ENCODE measurements around the gene SYNDIG1.
A peak's percentile ranks its signal among the peaks of the same experiment; 100 is the strongest.

Gene SYNDIG1

GRCh38 chr20:24662752-24663365 is 193.4 kb downstream of the SYNDIG1 start:
- Histone ChIP-seq H4K20me1 (no peaks in the 10 kb centered on the region), H3K27ac (peak overlapping the region; percentile 43; the same call in 1 of the 2 replicates), H3K4me3 (peak overlapping the region; percentile 22; the same call in 1 of the 2 replicates), H3K27me3 (no peaks in the 10 kb centered on the region), H3K9ac (peak overlapping the region; percentile 39; the same call in 1 of the 2 replicates), H3K4me2 (peak overlapping the region; percentile 87), H3K36me3 (no peaks in the 10 kb centered on the region), H3K9me3 (no peaks in the 10 kb centered on the region), H3K4me1 (peaks cover 68% of the 10 kb centered on the region)
- no peak for TF ChIP-seq Cebpa-rat (IDR thresholded peaks at IDR 0.05)

GRCh38 chr20:24663496-24663895 is 194.1 kb downstream of the SYNDIG1 start:
- H3K4me3 ChIP-seq = no peak overlapping the region
- H3K9ac ChIP-seq = no peak overlapping the region; the same call in 1 of the 2 replicates
- H3K27me3 ChIP-seq = no peaks in the 10 kb centered on the region
- no peaks in the 10 kb centered on the region for H4K20me1 ChIP-seq
- H3K4me1 ChIP-seq = peaks cover 62% of the 10 kb centered on the region
- no peak overlapping the region for H3K27ac ChIP-seq
- H3K9me3 ChIP-seq = no peaks in the 10 kb centered on the region
- no peaks in the 10 kb centered on the region for H3K36me3 ChIP-seq
- TF ChIP-seq Cebpa-rat (IDR thresholded peaks at IDR 0.05) = no peak
- H3K4me2 ChIP-seq = peak overlapping the region; percentile 87

GRCh38 chr20:24664266-24664986 is 195.0 kb downstream of the SYNDIG1 start:
- Histone ChIP-seq H3K9me3 (no peaks in the 10 kb centered on the region), H3K36me3 (no peaks in the 10 kb centered on the region), H3K4me3 (no peak overlapping the region), H4K20me1 (no peaks in the 10 kb centered on the region), H3K27ac (no peak overlapping the region), H3K4me1 (peaks cover 52% of the 10 kb centered on the region), H3K9ac (no peak overlapping the region), H3K4me2 (peak overlapping the region; percentile 87), H3K27me3 (no peaks in the 10 kb centered on the region)
- no peak for TF ChIP-seq Cebpa-rat (IDR thresholded peaks at IDR 0.05)

- Histone ChIP-seq H3K9me3 (no peaks in the 10 kb centered on the region), H3K9ac (no peak overlapping the region), H4K20me1 (no peaks in the 10 kb centered on the region), H3K36me3 (no peaks in the 10 kb centered on the region), H3K4me2 (peak overlapping the region; percentile 87), H3K4me1 (peaks cover 48% of the 10 kb centered on the region), H3K27ac (no peak overlapping the region), H3K27me3 (no peaks in the 10 kb centered on the region), H3K4me3 (no peak overlapping the region)
- TF ChIP-seq Cebpa-rat (IDR thresholded peaks at IDR 0.05) = no peak
These were observed 195.8 kb downstream of the SYNDIG1 start for GRCh38 chr20:24665196-24665595.

GRCh38 chr20:24665741-24666191 is 196.3 kb downstream of the SYNDIG1 start:
- no peaks in the 10 kb centered on the region for H4K20me1 ChIP-seq
- H3K4me3 ChIP-seq = no peak overlapping the region
- no peak for TF ChIP-seq Cebpa-rat (IDR thresholded peaks at IDR 0.05)
- H3K9ac ChIP-seq = no peak overlapping the region
- no peaks in the 10 kb centered on the region for H3K9me3 ChIP-seq
- H3K27me3 ChIP-seq = no peaks in the 10 kb centered on the region
- H3K36me3 ChIP-seq = no peaks in the 10 kb centered on the region
- H3K4me1 ChIP-seq = peaks cover 43% of the 10 kb centered on the region
- no peak overlapping the region for H3K27ac ChIP-seq
- 0 out of 2 replicates have a peak overlapping the region, but pooled peaks have one; percentile 87 for H3K4me2 ChIP-seq

GRCh38 chr20:24667689-24668383 is 198.4 kb downstream of the SYNDIG1 start:
- H3K9me3 ChIP-seq = no peaks in the 10 kb centered on the region
- no peak overlapping the region for H3K4me2 ChIP-seq
- H3K36me3 ChIP-seq = no peaks in the 10 kb centered on the region
- no peaks in the 10 kb centered on the region for H4K20me1 ChIP-seq
- no peak overlapping the region for H3K9ac ChIP-seq
- H3K27me3 ChIP-seq = no peaks in the 10 kb centered on the region
- H3K4me1 ChIP-seq = peaks cover 35% of the 10 kb centered on the region
- H3K27ac ChIP-seq = no peak overlapping the region
- no peak for TF ChIP-seq Cebpa-rat (IDR thresholded peaks at IDR 0.05)
- no peak overlapping the region for H3K4me3 ChIP-seq

- H3K27ac ChIP-seq = no peak overlapping the region
- H3K9ac ChIP-seq = no peak overlapping the region
- H3K4me1 ChIP-seq = peaks cover 35% of the 10 kb centered on the region
- H3K36me3 ChIP-seq = no peaks in the 10 kb centered on the region
- no peak overlapping the region for H3K4me3 ChIP-seq
- H4K20me1 ChIP-seq = no peaks in the 10 kb centered on the region
- no peaks in the 10 kb centered on the region for H3K9me3 ChIP-seq
- no peak for TF ChIP-seq Cebpa-rat (IDR thresholded peaks at IDR 0.05)
- H3K27me3 ChIP-seq = no peaks in the 10 kb centered on the region
- H3K4me2 ChIP-seq = no peak overlapping the region
These were observed 198.9 kb downstream of the SYNDIG1 start for GRCh38 chr20:24668384-24668702.

- peaks cover 30% of the 10 kb centered on the region for H3K4me1 ChIP-seq
- no peak overlapping the region for H3K9ac ChIP-seq
- no peak overlapping the region for H3K4me2 ChIP-seq
- no peaks in the 10 kb centered on the region for H4K20me1 ChIP-seq
- H3K4me3 ChIP-seq = no peak overlapping the region
- no peaks in the 10 kb centered on the region for H3K27me3 ChIP-seq
- H3K27ac ChIP-seq = no peak overlapping the region
- no peak for TF ChIP-seq Cebpa-rat (IDR thresholded peaks at IDR 0.05)
- H3K9me3 ChIP-seq = no peaks in the 10 kb centered on the region
- no peaks in the 10 kb centered on the region for H3K36me3 ChIP-seq
These were observed 199.4 kb downstream of the SYNDIG1 start for GRCh38 chr20:24668791-24669190.

GRCh38 chr20:24669701-24670100 is 200.3 kb downstream of the SYNDIG1 start:
- Histone ChIP-seq H3K27ac (no peak overlapping the region), H3K9me3 (no peaks in the 10 kb centered on the region), H3K4me3 (no peak overlapping the region), H3K4me1 (peaks cover 21% of the 10 kb centered on the region), H4K20me1 (no peaks in the 10 kb centered on the region), H3K9ac (no peak overlapping the region), H3K27me3 (no peaks in the 10 kb centered on the region), H3K4me2 (no peak overlapping the region), H3K36me3 (no peaks in the 10 kb centered on the region)
- TF ChIP-seq Cebpa-rat (IDR thresholded peaks at IDR 0.05) = no peak

GRCh38 chr20:24670341-24670872 is 201.0 kb downstream of the SYNDIG1 start:
- no peak for TF ChIP-seq Cebpa-rat (IDR thresholded peaks at IDR 0.05)
- Histone ChIP-seq H3K4me3 (no peak overlapping the region), H3K4me1 (peaks cover 14% of the 10 kb centered on the region), H4K20me1 (no peaks in the 10 kb centered on the region), H3K4me2 (no peak overlapping the region), H3K36me3 (no peaks in the 10 kb centered on the region), H3K27ac (no peak overlapping the region), H3K9me3 (no peaks in the 10 kb centered on the region), H3K27me3 (no peaks in the 10 kb centered on the region), H3K9ac (no peak overlapping the region)
